ENCODE data around the gene GULP1.
"Not testable (repeated sequence)": the region's sequence is repeated elsewhere in the genome, so short reads cannot be mapped to it uniquely, and the experiment has no call there.

GRCh38 chr2:188559455-188559854 is 267.8 kb downstream of the GULP1 start:
- not testable (repeated sequence) for TF ChIP-seq ATF3 (CRISPR knock-in tag; conservative IDR thresholded peaks at IDR 0.05); ZNF232 (CRISPR knock-in tag; IDR thresholded peaks at IDR 0.05); KAT7 (CRISPR knock-in tag; IDR thresholded peaks at IDR 0.05; ENCODE audit: borderline replicate concordance); MLX (CRISPR knock-in tag; IDR thresholded peaks at IDR 0.05); JUN (CRISPR knock-in tag; IDR thresholded peaks at IDR 0.05); ZNF263 (CRISPR knock-in tag; IDR thresholded peaks at IDR 0.05; ENCODE audit: low read depth); ZNF138 (CRISPR knock-in tag; conservative IDR thresholded peaks at IDR 0.05); TCF7 (CRISPR knock-in tag; IDR thresholded peaks at IDR 0.05; ENCODE audit: low read depth); MXD4 (CRISPR knock-in tag; IDR thresholded peaks at IDR 0.05; ENCODE audit: borderline replicate concordance); ATF6 (CRISPR knock-in tag; IDR thresholded peaks at IDR 0.05)
- TF ChIP-seq, protein P1, sequence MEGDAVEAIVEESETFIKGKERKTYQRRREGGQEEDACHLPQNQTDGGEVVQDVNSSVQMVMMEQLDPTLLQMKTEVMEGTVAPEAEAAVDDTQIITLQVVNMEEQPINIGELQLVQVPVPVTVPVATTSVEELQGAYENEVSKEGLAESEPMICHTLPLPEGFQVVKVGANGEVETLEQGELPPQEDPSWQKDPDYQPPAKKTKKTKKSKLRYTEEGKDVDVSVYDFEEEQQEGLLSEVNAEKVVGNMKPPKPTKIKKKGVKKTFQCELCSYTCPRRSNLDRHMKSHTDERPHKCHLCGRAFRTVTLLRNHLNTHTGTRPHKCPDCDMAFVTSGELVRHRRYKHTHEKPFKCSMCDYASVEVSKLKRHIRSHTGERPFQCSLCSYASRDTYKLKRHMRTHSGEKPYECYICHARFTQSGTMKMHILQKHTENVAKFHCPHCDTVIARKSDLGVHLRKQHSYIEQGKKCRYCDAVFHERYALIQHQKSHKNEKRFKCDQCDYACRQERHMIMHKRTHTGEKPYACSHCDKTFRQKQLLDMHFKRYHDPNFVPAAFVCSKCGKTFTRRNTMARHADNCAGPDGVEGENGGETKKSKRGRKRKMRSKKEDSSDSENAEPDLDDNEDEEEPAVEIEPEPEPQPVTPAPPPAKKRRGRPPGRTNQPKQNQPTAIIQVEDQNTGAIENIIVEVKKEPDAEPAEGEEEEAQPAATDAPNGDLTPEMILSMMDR (IDR thresholded peaks at IDR 0.05), result not testable (repeated sequence)
- TF ChIP-seq, protein P2, sequence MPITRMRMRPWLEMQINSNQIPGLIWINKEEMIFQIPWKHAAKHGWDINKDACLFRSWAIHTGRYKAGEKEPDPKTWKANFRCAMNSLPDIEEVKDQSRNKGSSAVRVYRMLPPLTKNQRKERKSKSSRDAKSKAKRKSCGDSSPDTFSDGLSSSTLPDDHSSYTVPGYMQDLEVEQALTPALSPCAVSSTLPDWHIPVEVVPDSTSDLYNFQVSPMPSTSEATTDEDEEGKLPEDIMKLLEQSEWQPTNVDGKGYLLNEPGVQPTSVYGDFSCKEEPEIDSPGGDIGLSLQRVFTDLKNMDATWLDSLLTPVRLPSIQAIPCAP (CRISPR knock-in tag; IDR thresholded peaks at IDR 0.05), result not testable (repeated sequence)
- TF ChIP-seq, protein P3, sequence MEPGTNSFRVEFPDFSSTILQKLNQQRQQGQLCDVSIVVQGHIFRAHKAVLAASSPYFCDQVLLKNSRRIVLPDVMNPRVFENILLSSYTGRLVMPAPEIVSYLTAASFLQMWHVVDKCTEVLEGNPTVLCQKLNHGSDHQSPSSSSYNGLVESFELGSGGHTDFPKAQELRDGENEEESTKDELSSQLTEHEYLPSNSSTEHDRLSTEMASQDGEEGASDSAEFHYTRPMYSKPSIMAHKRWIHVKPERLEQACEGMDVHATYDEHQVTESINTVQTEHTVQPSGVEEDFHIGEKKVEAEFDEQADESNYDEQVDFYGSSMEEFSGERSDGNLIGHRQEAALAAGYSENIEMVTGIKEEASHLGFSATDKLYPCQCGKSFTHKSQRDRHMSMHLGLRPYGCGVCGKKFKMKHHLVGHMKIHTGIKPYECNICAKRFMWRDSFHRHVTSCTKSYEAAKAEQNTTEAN (CRISPR knock-in tag; IDR thresholded peaks at IDR 0.05), result not testable (repeated sequence)

Data from WTC11 (cell line).